Spleen (tissue), 11 donors: Measurements from ENCODE around the gene TRAPPC14. TPM values are rescaled to one million over a fixed set of nuclear protein-coding genes. Genes with fewer than 3 reads are reported as not detected.
"Not testable (repeated sequence)": the region's sequence is repeated elsewhere in the genome, so short reads cannot be mapped to it uniquely, and the experiment has no call there.

Experiments
- DNase-seq: peaks from one replicate; pipeline ENCODE4 v3.0.0-alpha.2; 2020
- H3K27ac ChIP-seq, 8 donors: fragments of 200-600 bp; sonication (generic) in 7 of 8; 1 replicate in 4 of 8; 2 replicates in 4 of 8; pipeline versions ENCODE4 v1.5.0 to v1.8.0; 2016 to 2021; ENCODE audit warnings: inconsistent platforms in 4 of 8, mild to moderate bottlenecking in 4 of 8, moderate library complexity in 1 of 8
- H3K27me3 ChIP-seq, 7 donors: fragments of 200-600 bp; sonication (generic) in 6 of 7; replicated peaks in 1 of 7; 1 replicate in 4 of 7; 2 replicates in 3 of 7; pipeline versions ENCODE4 v1.5.0 to v1.8.0; 2016 to 2021; ENCODE audit warnings: inconsistent platforms in 3 of 7, mild to moderate bottlenecking in 1 of 7
- H3K36me3 ChIP-seq, 6 donors: fragments of 200-600 bp; sonication (generic) in 5 of 6; 1 replicate in 4 of 6; 2 replicates in 2 of 6; pipeline versions ENCODE4 v1.5.0 to v1.8.0; 2016 to 2021; ENCODE audit warnings: inconsistent platforms in 2 of 6
- H3K4me1 ChIP-seq, 6 donors: fragments of 200-600 bp; sonication (generic) in 5 of 6; 1 replicate in 3 of 6; 2 replicates in 3 of 6; pipeline versions ENCODE4 v1.5.0 to v1.8.0; 2016 to 2021; ENCODE audit warnings: inconsistent platforms in 3 of 6
- H3K4me3 ChIP-seq, 8 donors: fragments of 200-600 bp; sonication (generic) in 7 of 8; 1 replicate in 4 of 8; 2 replicates in 4 of 8; pipeline versions ENCODE4 v1.5.0 to v1.8.0; 2016 to 2021; ENCODE audit warnings: inconsistent platforms in 4 of 8, mild to moderate bottlenecking in 4 of 8, moderate library complexity in 2 of 8
- H3K9me3 ChIP-seq, 8 donors: fragments of 200-600 bp; sonication (generic) in 7 of 8; 1 replicate in 4 of 8; 2 replicates in 4 of 8; pipeline versions ENCODE4 v1.5.0 to v1.8.0; 2016 to 2021; ENCODE audit warnings: inconsistent platforms in 4 of 8
- POLR2A ChIP-seq, 3 donors: fragments of 450-650 bp; IDR thresholded peaks; one replicate each; pipeline ENCODE4 v1.5.1; 2017; ENCODE audit warnings: antibody characterized with exemption in 3 of 3, mild to moderate bottlenecking in 1 of 3
- POLR2AphosphoS5 ChIP-seq, 3 donors: sonication (generic); formaldehyde crosslinking; IDR thresholded peaks; one replicate each; pipeline ENCODE4 v1.5.1; 2017; ENCODE audit warnings: antibody characterized with exemption in 3 of 3
- WGBS, 5 donors: extraction: QIAGEN DNeasy Blood & Tissue Kit in 3 of 5; methylation state at CpG; one replicate each; pipeline versions ENCODE4 v1.1.5 to v1.1.7; 2013 to 2018; 5-methylcytosine and 5-hydroxymethylcytosine counted together
- intact Hi-C: fragments of 100-400 bp; cut with DNase I; formaldehyde crosslinking; loops from one replicate; pipeline ENCODE4 v1.15.0; 2023; ENCODE audit warnings: low total_unique reads
- polyA plus RNA-seq, 3 donors: library from polyadenylated mRNA; stranded (reverse); fragments of 200-250 nt; gene quantifications; one replicate each; pipeline ENCODE4 v1.2.1, GENCODE V29; 2013
- total RNA-seq, 7 donors: library from RNA; depleted of rRNA in 3 of 7; stranded (reverse); fragments of >200 nt in 3 of 7; fragmentation: NEBNext Ultra II Directional in 4 of 7; extraction: Animal tissue kit (Norgen Biotek cat#: 25700) in 4 of 7; gene quantifications; one replicate each; pipeline versions ENCODE4 v1.1.0 to v1.2.1, GENCODE V29; 2016 to 2021
- TF ChIP-seq, protein P1 (sequence below), 11 experiments: fragments of 200-600 bp in 7 of 11; fragments of 450-650 bp in 4 of 11; sonication (generic) in 4 of 11; IDR thresholded peaks in 8 of 11; conservative IDR thresholded peaks in 3 of 11; 1 replicate in 7 of 11; 2 replicates in 4 of 11; pipeline versions ENCODE4 v1.4.0 to v1.8.0; 2016 to 2021; ENCODE audit warnings: antibody characterized with exemption in 11 of 11, inconsistent platforms in 4 of 11, mild to moderate bottlenecking in 1 of 11
- donor health status: healthy with polysubstance abuse.
- donor health status: DM: no; HTN: no; CAD: no; lungs with moderate emphysema.
- donor health status: DM: no; HTN: no; CAD: no.
- donor health status: Bipolar disorder and iron deficiency.
- donor health status: healthy.
- donor health status: DM: no; HTN: no; CAD: no.
- donor health status: DM: yes; HTN: yes; CAD: no.

TRAPPC14 gene
- total and polyA plus RNA-seq, 10 donors: 33.0 to 68.7 (median 49.8) TPM

DNA sequence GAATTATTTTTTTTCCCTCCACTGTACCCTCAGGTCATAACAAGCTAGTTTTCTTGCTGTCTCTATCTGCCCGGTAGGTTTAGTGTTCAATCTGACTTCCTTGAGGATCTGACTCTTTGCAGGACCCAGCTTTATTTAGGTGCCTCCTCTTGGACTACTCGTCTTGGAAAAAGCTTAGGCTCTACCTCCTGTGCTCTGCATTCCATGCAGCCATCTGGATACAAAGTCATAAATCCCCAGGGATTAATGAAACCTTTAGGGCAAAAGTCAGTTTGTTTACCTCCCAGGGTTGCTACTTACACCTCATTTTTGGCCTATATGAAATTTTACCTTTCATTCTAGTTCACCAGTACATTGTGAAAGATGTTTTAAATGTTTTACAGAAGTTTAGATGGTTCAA, 27.2 kb upstream of the TRAPPC14 start:
- no peaks in the 10 kb centered on the region for H3K36me3 ChIP-seq
- 85 to 93% (median 88%) methylated on average over 2 of the region's 2 CpGs for WGBS, 5 donors
- TF ChIP-seq, protein P1, sequence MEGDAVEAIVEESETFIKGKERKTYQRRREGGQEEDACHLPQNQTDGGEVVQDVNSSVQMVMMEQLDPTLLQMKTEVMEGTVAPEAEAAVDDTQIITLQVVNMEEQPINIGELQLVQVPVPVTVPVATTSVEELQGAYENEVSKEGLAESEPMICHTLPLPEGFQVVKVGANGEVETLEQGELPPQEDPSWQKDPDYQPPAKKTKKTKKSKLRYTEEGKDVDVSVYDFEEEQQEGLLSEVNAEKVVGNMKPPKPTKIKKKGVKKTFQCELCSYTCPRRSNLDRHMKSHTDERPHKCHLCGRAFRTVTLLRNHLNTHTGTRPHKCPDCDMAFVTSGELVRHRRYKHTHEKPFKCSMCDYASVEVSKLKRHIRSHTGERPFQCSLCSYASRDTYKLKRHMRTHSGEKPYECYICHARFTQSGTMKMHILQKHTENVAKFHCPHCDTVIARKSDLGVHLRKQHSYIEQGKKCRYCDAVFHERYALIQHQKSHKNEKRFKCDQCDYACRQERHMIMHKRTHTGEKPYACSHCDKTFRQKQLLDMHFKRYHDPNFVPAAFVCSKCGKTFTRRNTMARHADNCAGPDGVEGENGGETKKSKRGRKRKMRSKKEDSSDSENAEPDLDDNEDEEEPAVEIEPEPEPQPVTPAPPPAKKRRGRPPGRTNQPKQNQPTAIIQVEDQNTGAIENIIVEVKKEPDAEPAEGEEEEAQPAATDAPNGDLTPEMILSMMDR (IDR thresholded peaks at IDR 0.05 in 8 of 11, conservative IDR thresholded peaks at IDR 0.05 in 3 of 11): no peak
- TF ChIP-seq POLR2AphosphoS5 (IDR thresholded peaks at IDR 0.05) (no peak), POLR2A (IDR thresholded peaks at IDR 0.05) (no peak)

DNA sequence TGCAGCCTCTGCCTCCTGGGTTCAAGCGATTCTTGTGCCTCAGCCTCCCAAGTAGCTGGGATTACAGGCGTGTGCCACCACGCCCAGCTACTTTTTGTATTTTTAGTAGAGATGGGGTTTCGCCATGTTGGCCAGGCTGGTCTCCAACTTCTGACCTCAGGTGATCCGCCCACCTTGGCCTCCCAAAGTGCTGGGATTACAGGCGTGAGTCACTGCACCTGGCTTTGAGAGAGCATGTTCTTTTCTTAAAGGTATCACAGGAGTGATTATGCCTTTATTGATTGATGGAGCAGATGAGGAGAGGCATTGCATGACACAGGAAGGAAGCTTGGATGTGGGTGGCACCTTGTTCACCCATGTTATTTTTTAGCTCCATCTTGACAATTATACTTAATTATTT, 24.6 kb upstream of the TRAPPC14 start:
- 82 to 96% (median 93%) methylated on average over 6 of the region's 6 CpGs for whole genome bisulfite sequencing, 5 donors
- peaks cover 0 to 13% (median under 1%) of the 10 kb centered on the region in 6 donors for H3K4me1 ChIP-seq
- intact Hi-C loops: not testable (repeated sequence)

More for the DNA sequence above, 27.2 kb upstream of the TRAPPC14 start:
- H3K4me1 ChIP-seq: peaks cover 0 to 18% (median 11%) of the 10 kb centered on the region in 6 donors
- H3K4me3 ChIP-seq: no peak overlapping the region
- DNase-seq: no peak
- intact Hi-C loops: no loop called here
- no peaks in the 10 kb centered on the region for H3K27me3 ChIP-seq
- no peaks in the 10 kb centered on the region for H3K9me3 ChIP-seq
- H3K27ac ChIP-seq: no peak overlapping the region

DNA sequence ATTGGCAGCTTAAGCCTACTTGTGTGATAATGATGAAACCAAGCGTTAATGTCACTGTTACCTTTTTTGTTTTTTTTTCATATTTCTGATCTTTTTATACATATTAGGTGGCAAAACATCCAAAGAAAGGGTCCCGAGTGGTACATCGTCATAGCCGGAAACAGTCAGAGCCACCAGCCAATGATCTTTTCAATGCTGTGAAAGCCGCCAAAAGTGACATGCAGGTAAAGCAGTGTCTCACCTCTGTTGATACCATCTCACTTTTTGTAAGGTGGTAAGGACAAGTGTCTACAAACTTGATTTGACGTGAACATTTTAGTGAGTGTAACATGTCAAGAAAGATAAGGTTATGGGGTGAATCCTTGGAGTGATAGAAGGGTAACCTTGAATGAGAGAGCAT, 24.1 kb upstream of the TRAPPC14 start:
- peaks cover 0 to 18% (median 5%) of the 10 kb centered on the region in 6 donors for H3K4me1 ChIP-seq
- 77 to 88% (median 81%) methylated on average over 6 of the region's 6 CpGs for WGBS, 5 donors
- H3K27me3 ChIP-seq, DNase-seq, H3K27ac ChIP-seq, intact Hi-C loops, H3K4me3 ChIP-seq, H3K36me3 ChIP-seq, H3K9me3 ChIP-seq: not testable (repeated sequence)

More for the DNA sequence above, 24.6 kb upstream of the TRAPPC14 start:
- not testable (repeated sequence) for DNase-seq, H3K9me3 ChIP-seq, H3K4me3 ChIP-seq, H3K27me3 ChIP-seq, H3K36me3 ChIP-seq, H3K27ac ChIP-seq

DNA sequence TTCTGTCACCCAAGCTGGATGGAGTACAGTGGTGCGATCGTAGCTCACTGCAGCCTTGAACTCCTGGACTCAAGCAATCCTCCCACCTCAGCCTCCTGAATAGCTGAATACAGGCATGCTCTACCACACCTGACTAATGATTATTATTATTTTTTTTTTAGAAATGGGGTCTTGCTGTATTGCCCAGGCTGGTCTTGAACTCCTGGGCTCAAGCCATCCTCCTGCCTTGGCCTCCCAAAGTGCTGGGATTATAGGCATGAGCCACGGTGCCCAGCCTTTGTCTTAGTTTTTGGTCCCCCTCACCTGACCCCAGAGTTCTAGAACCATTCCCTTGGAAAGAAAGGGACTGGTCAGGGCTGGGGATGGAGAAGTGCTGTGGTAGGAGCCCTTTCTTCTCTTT, 21.6 kb upstream of the TRAPPC14 start:
- 95 to 98% (median 96%) methylated on average over 3 of the region's 3 CpGs for WGBS, 5 donors
- H3K9me3 ChIP-seq, H3K27ac ChIP-seq, H3K4me3 ChIP-seq, H3K36me3 ChIP-seq, intact Hi-C loops, H3K27me3 ChIP-seq, DNase-seq: not testable (repeated sequence)
- peaks cover 0 to 38% (median 18%) of the 10 kb centered on the region in 6 donors for H3K4me1 ChIP-seq

DNA sequence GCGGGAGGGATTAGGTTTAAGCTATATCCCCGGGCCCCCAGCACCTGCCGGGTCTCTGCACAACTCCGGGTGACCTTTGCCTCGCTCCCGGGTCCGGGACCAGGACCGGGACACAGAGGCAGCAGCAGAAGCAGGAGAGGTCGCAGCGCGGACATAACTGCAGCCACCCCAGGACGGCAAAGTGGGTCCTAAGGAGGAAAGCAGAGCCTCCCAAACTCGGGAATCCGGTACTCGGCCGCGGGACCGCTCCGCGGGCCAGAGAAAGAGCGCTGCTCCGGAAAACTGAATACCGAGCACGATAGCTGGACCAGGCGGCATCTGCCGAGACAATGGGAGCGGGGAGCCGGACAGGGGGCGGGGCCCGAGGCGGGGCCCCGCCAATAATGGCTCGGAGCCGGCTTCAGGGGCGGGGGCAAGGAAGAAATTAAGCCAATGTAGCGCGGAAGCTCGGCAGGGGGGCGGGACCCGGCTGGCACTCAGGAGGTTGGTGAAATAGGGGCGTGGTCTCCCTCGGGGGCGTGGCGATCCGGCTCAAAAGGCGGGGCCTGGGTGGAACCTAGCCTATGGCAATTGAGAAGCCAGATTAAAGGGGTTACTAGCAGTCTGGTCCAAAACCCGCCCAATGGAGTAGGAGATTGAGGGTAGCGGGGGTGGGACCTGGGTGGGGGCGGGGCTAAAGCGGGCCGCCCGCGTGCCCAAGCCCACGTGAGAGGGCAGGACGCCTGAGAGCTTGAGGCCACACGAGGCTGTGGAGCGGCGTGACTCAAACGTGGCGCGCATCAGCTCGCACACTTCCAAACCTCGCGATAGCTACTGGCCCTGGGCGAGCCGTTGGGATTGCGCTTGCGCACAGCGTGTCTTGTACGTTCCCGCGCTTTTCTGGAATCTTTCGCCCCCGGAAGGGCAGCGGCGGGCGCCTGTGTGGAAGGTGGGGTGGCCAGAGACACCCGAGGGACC, 18.8 kb upstream of the TRAPPC14 start, which contains the start of the genes GPC2 and STAG3:
Gene GPC2, minus strand, starts transcription at position 337 of the 957 bp plus-strand sequence. Its CDS starts 182 bp downstream, at position 155.
Gene STAG3, plus strand, starts transcription at position 874 of the 957 bp plus-strand sequence. CDS start 2,639 bp downstream, outside the sequence.
- TF ChIP-seq POLR2A (IDR thresholded peaks at IDR 0.05): no peak
- TF ChIP-seq, protein P1 (IDR thresholded peaks at IDR 0.05 in 8 of 11, conservative IDR thresholded peaks at IDR 0.05 in 3 of 11): no peak
- TF ChIP-seq POLR2AphosphoS5 (IDR thresholded peaks at IDR 0.05): peak in 1 of 3 donors; percentile 58
- 5 to 8% (median 6%) methylated on average over 52 to 78 of the region's 78 CpGs for WGBS, 5 donors
- DNase-seq: peak; percentile 97
- Histone ChIP-seq H3K36me3 (no peaks in the 10 kb centered on the region), H3K4me3 (peak within 1 kb of the TSS; percentile 41 to 71 (median 48)), H3K4me1 (peaks cover 0 to 40% (median 18%) of the 10 kb centered on the region in 6 donors), H3K27me3 (peaks cover 0 to 16% (median 0%) of the 10 kb centered on the region in 7 donors), H3K9me3 (peaks cover 0 to 6% (median 0%) of the 10 kb centered on the region in 8 donors), H3K27ac (peak within 1 kb of the TSS in 6 of 8 donors; percentile 20 to 65 (median 44))
- intact Hi-C loops: no loop called here
